Activated CD8-positive, alpha-beta T cell treated with anti-CD3 and anti-CD28 coated beads for 36 hours (primary cell): ENCODE results near the gene PREX1. TPM values are rescaled to one million over a fixed set of nuclear protein-coding genes. Genes with fewer than 3 reads are reported as not detected.

Experiments used
- ATAC-seq: fragments of 200-7000 bp; cut with Tn5 transposase; one replicate; pipeline ENCODE4 v1.10.0; 2021; ENCODE audit warnings: mild to moderate bottlenecking, moderate library complexity
- CTCF ChIA-PET: fragments of 350-600 bp; sonication (Branson Sonifier 250); formaldehyde crosslinking; loops from one replicate; lab custom pipeline; 2021; ENCODE audit warnings: antibody characterized with exemption; lab: Charles Lee
- POLR2A ChIA-PET: fragments of 350-600 bp; sonication (Branson Sonifier 250); formaldehyde crosslinking; loops from one replicate; lab custom pipeline; 2021; ENCODE audit warnings: antibody characterized with exemption; lab: Charles Lee
- DNase-seq: peaks from one replicate; pipeline ENCODE4 v3.0.0-alpha.2; 2020
- H3K27ac Mint-ChIP-seq: one replicate; pipeline ENCODE4 v1.8.0; 2021; ENCODE audit warnings: mild to moderate bottlenecking, mixed read lengths
- H3K27me3 Mint-ChIP-seq: one replicate; pipeline ENCODE4 v1.8.0; 2021; ENCODE audit warnings: mixed read lengths
- H3K36me3 Mint-ChIP-seq: one replicate; pipeline ENCODE4 v1.8.0; 2021; ENCODE audit warnings: low read depth, mixed read lengths
- H3K4me1 Mint-ChIP-seq: one replicate; pipeline ENCODE4 v1.8.0; 2021; ENCODE audit warnings: low read depth, mixed read lengths
- H3K4me3 Mint-ChIP-seq: one replicate; pipeline ENCODE4 v1.8.0; 2021; ENCODE audit warnings: mild to moderate bottlenecking, moderate library complexity, mixed read lengths
- H3K9me3 Mint-ChIP-seq: one replicate; pipeline ENCODE4 v1.8.0; 2021; ENCODE audit warnings: mixed read lengths
- CTCF ChIP-seq: fragments of 200-600 bp; IDR thresholded peaks from one replicate; pipeline ENCODE4 v1.8.0; 2022; ENCODE audit warnings: antibody characterized with exemption, mild to moderate bottlenecking
- intact Hi-C: fragments of 100-400 bp; cut with micrococcal nuclease; formaldehyde crosslinking; loops from one replicate; pipeline ENCODE4 v1.10.0; 2022
- total RNA-seq, 2 experiments: library from RNA; stranded (reverse); gene quantifications; one replicate each; pipeline ENCODE4 v1.2.3, GENCODE V29; 2021

The PREX1 gene
- total RNA-seq, 2 experiments from 2014 or later = 79.7 to 80.5 TPM

- H3K4me3 Mint-ChIP-seq = no peak overlapping the region
- no peak for TF ChIP-seq CTCF
- no peaks in the 10 kb centered on the region for H3K27me3 Mint-ChIP-seq
- intact Hi-C loops = no loop called here
- H3K27ac Mint-ChIP-seq = peak overlapping the region; percentile 84
- H3K9me3 Mint-ChIP-seq = peaks cover 4% of the 10 kb centered on the region
- H3K36me3 Mint-ChIP-seq = peaks cover 53% of the 10 kb centered on the region
- POLR2A ChIA-PET = interaction anchor here (0.9 to 2.4 kb wide), 8 partner anchors 8 to 57 kb away, joined by 3 to 9 read pairs (median 4); partner anchors contain the start of gene PREX1
- ATAC-seq (no peak), DNase-seq (no peak)
- H3K4me1 Mint-ChIP-seq = peaks cover 90% of the 10 kb centered on the region
- CTCF ChIA-PET = interaction anchor here (1.1 to 1.7 kb wide), 2 partner anchors 56 to 113 kb away, joined by 3 to 7 read pairs; no protein-coding TSS in a partner anchor
These were observed 56.9 kb downstream of the PREX1 start for GRCh38 chr20:48770700-48771442.

- intact Hi-C loops = loop anchor here (2.0 to 5.0 kb wide), 2 partner anchors 52 to 53 kb away; no protein-coding TSS in a partner anchor
- Mint-ChIP-seq H3K4me1 (peaks cover 87% of the 10 kb centered on the region), H3K27ac (peak overlapping the region; percentile 84), H3K27me3 (no peaks in the 10 kb centered on the region), H3K4me3 (peak overlapping the region; percentile 55), H3K9me3 (peaks cover 10% of the 10 kb centered on the region), H3K36me3 (peaks cover 51% of the 10 kb centered on the region)
- no peak for TF ChIP-seq CTCF
- POLR2A ChIA-PET = interaction anchor here (0.7 to 2.4 kb wide), 13 partner anchors 9 to 59 kb away, joined by 3 to 9 read pairs (median 4); partner anchors contain the start of gene PREX1
- DNase-seq = peak; percentile 100
- CTCF ChIA-PET = interaction anchor here (1.1 to 1.7 kb wide), 3 partner anchors 30 to 112 kb away, joined by 3 to 7 read pairs (median 6); no protein-coding TSS in a partner anchor
- peak; percentile 81 for ATAC-seq
These were observed 58.5 kb downstream of the PREX1 start for GRCh38 chr20:48769069-48769983.

- Mint-ChIP-seq H3K9me3 (peaks cover 11% of the 10 kb centered on the region), H3K27me3 (no peaks in the 10 kb centered on the region), H3K36me3 (peaks cover 51% of the 10 kb centered on the region), H3K27ac (peak overlapping the region; percentile 84), H3K4me1 (peaks cover 86% of the 10 kb centered on the region), H3K4me3 (peak overlapping the region; percentile 33)
- ATAC-seq (peak; percentile 28), DNase-seq (peak; percentile 86)
- POLR2A ChIA-PET = interaction anchor here (0.9 to 2.6 kb wide), 6 partner anchors 21 to 50 kb away, joined by 3 to 14 read pairs (median 6); no protein-coding TSS in a partner anchor
- CTCF ChIA-PET = interaction anchor here (0.9 to 2.0 kb wide), 3 partner anchors 10 to 110 kb away, joined by 3 to 8 read pairs (median 3); no protein-coding TSS in a partner anchor
- intact Hi-C loops = loop anchor here (5.0 kb wide), 1 partner anchor 50 kb away; no protein-coding TSS in a partner anchor
- no peak for TF ChIP-seq CTCF
These were observed 60.5 kb downstream of the PREX1 start for GRCh38 chr20:48766961-48767960.

GRCh38 chr20:48766205-48766604, 61.6 kb downstream of the PREX1 start:
- Mint-ChIP-seq H3K9me3 (peaks cover 17% of the 10 kb centered on the region), H3K4me1 (peaks cover 91% of the 10 kb centered on the region), H3K27me3 (no peaks in the 10 kb centered on the region), H3K27ac (peak overlapping the region; percentile 84), H3K36me3 (peaks cover 60% of the 10 kb centered on the region), H3K4me3 (no peak overlapping the region)
- CTCF ChIA-PET = interaction anchor here (1.2 to 2.0 kb wide), 2 partner anchors 15 to 109 kb away, joined by 3 to 8 read pairs; no protein-coding TSS in a partner anchor
- POLR2A ChIA-PET = interaction anchor here (0.9 to 2.6 kb wide), 5 partner anchors 22 to 49 kb away, joined by 3 to 14 read pairs (median 7); no protein-coding TSS in a partner anchor
- ATAC-seq = no peak
- intact Hi-C loops = loop anchor here (5.0 kb wide), 1 partner anchor 49 kb away; no protein-coding TSS in a partner anchor
- DNase-seq = no peak
- TF ChIP-seq CTCF = no peak
